Heart left ventricle (tissue), 16 donors: ENCODE measurements around the gene NUDT16. TPM values are rescaled to one million over a fixed set of nuclear protein-coding genes. Genes with fewer than 3 reads are reported as not detected.

ENCODE experiments used
- ATAC-seq, 4 donors: fragments of 200-7000 bp; cut with Tn5 transposase; one replicate each; pipeline ENCODE4 v1.9.1; 2020 to 2022; ENCODE audit warnings: moderate library complexity in 4 of 4, mild to moderate bottlenecking in 3 of 4, moderate number of reproducible peaks in 1 of 4
- DNase-seq, 5 donors: peaks; one replicate each; pipeline ENCODE4 v3.0.0-alpha.2; 2020
- H3K27ac ChIP-seq, 12 donors: fragments of 200-600 bp; sonication (generic) in 4 of 12; one replicate each; pipeline versions ENCODE4 v1.5.0 to v1.8.0; 2016 to 2022; ENCODE audit warnings: mild to moderate bottlenecking in 2 of 12
- H3K27me3 ChIP-seq, 9 donors: fragments of 200-600 bp; sonication (generic) in 2 of 9; one replicate each; pipeline versions ENCODE4 v1.5.1 to v1.8.0; 2016 to 2022; ENCODE audit warnings: mild to moderate bottlenecking in 3 of 9
- H3K36me3 ChIP-seq, 9 donors: fragments of 200-600 bp; sonication (generic) in 2 of 9; one replicate each; pipeline versions ENCODE4 v1.5.0 to v1.8.0; 2018 to 2022; ENCODE audit warnings: mild to moderate bottlenecking in 2 of 9
- H3K4me1 ChIP-seq, 12 donors: fragments of 200-600 bp; sonication (generic) in 4 of 12; one replicate each; pipeline versions ENCODE4 v1.5.0 to v1.8.0; 2016 to 2022; ENCODE audit warnings: mild to moderate bottlenecking in 3 of 12
- H3K4me3 ChIP-seq, 12 donors: fragments of 200-600 bp; sonication (generic) in 4 of 12; one replicate each; pipeline versions ENCODE4 v1.5.0 to v1.8.0; 2017 to 2022; ENCODE audit warnings: mild to moderate bottlenecking in 9 of 12, moderate library complexity in 4 of 12
- H3K9me3 ChIP-seq, 12 donors: fragments of 200-600 bp; sonication (generic) in 4 of 12; one replicate each; pipeline versions ENCODE4 v1.5.0 to v1.8.0; 2016 to 2022; ENCODE audit warnings: mild to moderate bottlenecking in 1 of 12
- POLR2A ChIP-seq, 2 donors: fragments of 450-650 bp; IDR thresholded peaks; one replicate each; pipeline ENCODE4 v1.6.1; 2017; ENCODE audit warnings: antibody characterized with exemption in 2 of 2, mild to moderate bottlenecking in 2 of 2, moderate library complexity in 2 of 2
- WGBS, 4 donors: extraction: QIAGEN DNeasy Blood & Tissue Kit in 2 of 4; methylation state at CpG; one replicate each; pipeline versions ENCODE4 v1.1.5 to v1.1.7; 2013 to 2018; 5-methylcytosine and 5-hydroxymethylcytosine counted together
- intact Hi-C, 10 donors: fragments of 100-400 bp; cut with DNase I; formaldehyde crosslinking; loops; one replicate each; pipeline versions ENCODE4 v1.11.1 to v1.14.2; 2022
- polyA plus RNA-seq, 2 donors: library from polyadenylated mRNA; stranded (reverse); fragments of 200-250 nt; gene quantifications; one replicate each; pipeline ENCODE4 v1.2.3, GENCODE V29; 2013
- total RNA-seq, 9 donors: library from RNA; depleted of rRNA in 2 of 9; stranded (reverse); fragments of >200 nt in 2 of 9; fragmentation: NEBNext Ultra II Directional in 3 of 9; extraction: Animal tissue kit (Norgen Biotek cat#: 25700) in 3 of 9; gene quantifications; one replicate each; pipeline versions ENCODE4 v1.1.0 to v1.2.4, GENCODE V29; 2016 to 2023
- TF ChIP-seq, protein P1 (sequence below), 12 donors: fragments of 200-600 bp; sonication (generic) in 4 of 12; IDR thresholded peaks; one replicate each; pipeline versions ENCODE4 v1.5.0 to v1.8.0; 2018 to 2022; ENCODE audit warnings: antibody characterized with exemption in 12 of 12, mild to moderate bottlenecking in 5 of 12
- donor health status: ischemic (EF 13 %, LVEDD 7.1; RV severe dilation, severe dysfunction).
- donor health status: healthy with polysubstance abuse.
- donor health status: DM: no; HTN: yes; CAD: no.
- donor health status: DM: no; HTN: no; CAD: no.
- donor health status: ischemic (EF 25% LVEDD 6.9; RV normal size, moderate dysfunction).
- donor health status: ischemic (EF 25% LVEDD 5.7; RV mildly dilated, moderate dysfunction).
- donor health status: healthy.
- donor health status: DM: yes; HTN: yes; CAD: no.
- donor health status: ischemic (EF 35%, LVEDD 5.7; RV mildly dilated, moderate dysfunction).
- donor health status: nonischemic (EF 11% LVEDD 7.7; RV severe dilation, severe dysfunction).
- donor health status: DM: yes; HTN: yes; CAD: no.
- donor health status: PGD.
- donor health status: ischemic (EF 29% LVEDD 5.4; RV normal size, mild dysfunction).
- donor health status: nonischemic (EF 23%, LVEDD 6.1; RV moderate dilation, normal function).

The NUDT16 gene
- total and polyA plus RNA-seq, 11 donors: 27.6 to 68.2 (median 33.9) TPM

DNA sequence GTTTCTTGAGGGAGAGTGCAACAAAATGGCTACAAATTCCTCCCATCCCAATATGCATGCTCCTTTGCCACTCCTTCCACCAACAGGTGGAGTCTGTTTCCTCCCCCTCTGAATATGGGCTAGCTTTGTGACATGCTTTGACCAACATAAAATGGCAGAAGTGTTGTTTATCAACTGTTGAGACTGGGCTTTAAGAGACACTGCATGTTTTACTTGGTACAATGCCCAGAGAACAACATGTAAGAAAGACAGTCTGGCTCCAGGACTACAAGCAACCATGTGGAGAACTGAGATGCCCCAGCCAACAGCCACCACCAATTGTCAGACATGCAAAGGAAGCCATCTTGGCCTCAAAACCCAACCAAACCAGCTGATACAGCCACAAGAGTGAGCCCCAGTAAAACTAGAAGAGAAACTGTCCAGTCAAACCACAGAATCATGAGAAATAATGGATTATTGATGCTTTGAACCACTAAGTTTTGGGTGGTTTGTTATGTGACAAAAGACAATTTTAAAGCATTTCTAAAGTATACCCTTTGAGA, 40.5 kb downstream of the NUDT16 start:
- no peaks in the 10 kb centered on the region for H3K9me3 ChIP-seq
- H3K27ac ChIP-seq: no peak overlapping the region

GRCh38 chr3:131427226-131427625, 45.7 kb downstream of the NUDT16 start:
- DNase-seq: no peak
- intact Hi-C loops: no loop called here
- Histone ChIP-seq H3K27me3 (no peaks in the 10 kb centered on the region), H3K4me3 (no peak overlapping the region), H3K4me1 (no peaks in the 10 kb centered on the region), H3K27ac (no peak overlapping the region), H3K9me3 (no peaks in the 10 kb centered on the region), H3K36me3 (no peaks in the 10 kb centered on the region)
- ATAC-seq: no peak
- WGBS, 4 donors: 46 to 53% (median 52%) methylated on average over 2 of the region's 2 CpGs
- TF ChIP-seq, protein P1, sequence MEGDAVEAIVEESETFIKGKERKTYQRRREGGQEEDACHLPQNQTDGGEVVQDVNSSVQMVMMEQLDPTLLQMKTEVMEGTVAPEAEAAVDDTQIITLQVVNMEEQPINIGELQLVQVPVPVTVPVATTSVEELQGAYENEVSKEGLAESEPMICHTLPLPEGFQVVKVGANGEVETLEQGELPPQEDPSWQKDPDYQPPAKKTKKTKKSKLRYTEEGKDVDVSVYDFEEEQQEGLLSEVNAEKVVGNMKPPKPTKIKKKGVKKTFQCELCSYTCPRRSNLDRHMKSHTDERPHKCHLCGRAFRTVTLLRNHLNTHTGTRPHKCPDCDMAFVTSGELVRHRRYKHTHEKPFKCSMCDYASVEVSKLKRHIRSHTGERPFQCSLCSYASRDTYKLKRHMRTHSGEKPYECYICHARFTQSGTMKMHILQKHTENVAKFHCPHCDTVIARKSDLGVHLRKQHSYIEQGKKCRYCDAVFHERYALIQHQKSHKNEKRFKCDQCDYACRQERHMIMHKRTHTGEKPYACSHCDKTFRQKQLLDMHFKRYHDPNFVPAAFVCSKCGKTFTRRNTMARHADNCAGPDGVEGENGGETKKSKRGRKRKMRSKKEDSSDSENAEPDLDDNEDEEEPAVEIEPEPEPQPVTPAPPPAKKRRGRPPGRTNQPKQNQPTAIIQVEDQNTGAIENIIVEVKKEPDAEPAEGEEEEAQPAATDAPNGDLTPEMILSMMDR (IDR thresholded peaks at IDR 0.05): no peak
- TF ChIP-seq POLR2A (IDR thresholded peaks at IDR 0.05): no peak

More for the DNA sequence above, 40.5 kb downstream of the NUDT16 start:
- ATAC-seq (no peak), DNase-seq (no peak)
- TF ChIP-seq, protein P1 (IDR thresholded peaks at IDR 0.05): no peak
- no peak for TF ChIP-seq POLR2A (IDR thresholded peaks at IDR 0.05)
- no peaks in the 10 kb centered on the region for H3K4me1 ChIP-seq
- no peaks in the 10 kb centered on the region for H3K27me3 ChIP-seq
- H3K36me3 ChIP-seq: no peaks in the 10 kb centered on the region
- no peak overlapping the region for H3K4me3 ChIP-seq
- intact Hi-C loops: no loop called here

- H3K27ac ChIP-seq: no peak overlapping the region
- H3K36me3 ChIP-seq: no peaks in the 10 kb centered on the region
- no peak for DNase-seq
- WGBS, 4 donors: 80 to 93% (median 83%) methylated on average over 5 of the region's 5 CpGs
- no peaks in the 10 kb centered on the region for H3K4me1 ChIP-seq
- H3K4me3 ChIP-seq: no peak overlapping the region
- intact Hi-C loops: no loop called here
- no peaks in the 10 kb centered on the region for H3K9me3 ChIP-seq
- TF ChIP-seq, protein P1 (IDR thresholded peaks at IDR 0.05): no peak
- TF ChIP-seq POLR2A (IDR thresholded peaks at IDR 0.05): no peak
- H3K27me3 ChIP-seq: no peaks in the 10 kb centered on the region
- ATAC-seq: no peak
Measured at GRCh38 chr3:131431754-131432153, 50.2 kb downstream of the NUDT16 start.

DNA sequence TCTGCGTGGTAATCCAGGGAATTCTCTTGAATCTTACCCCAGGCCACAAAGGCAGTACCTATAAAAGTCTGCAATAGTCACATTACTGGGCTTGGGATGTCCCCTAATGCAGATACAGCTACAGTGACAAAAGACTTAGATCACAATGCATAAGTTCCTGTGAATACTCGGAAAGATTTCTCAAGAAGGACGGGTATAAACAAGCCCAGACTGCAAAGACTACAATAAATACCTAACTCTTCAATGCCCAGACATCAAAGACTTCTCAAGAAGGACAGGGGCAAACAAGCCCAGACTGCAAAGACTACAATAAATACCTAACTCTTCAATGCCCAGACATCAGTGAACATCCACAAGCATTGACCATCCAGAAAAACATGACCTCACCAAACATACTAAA, 50.9 kb downstream of the NUDT16 start:
- DNase-seq (no peak), ATAC-seq (no peak)
- Histone ChIP-seq H3K36me3 (no peaks in the 10 kb centered on the region), H3K4me1 (no peaks in the 10 kb centered on the region), H3K9me3 (no peaks in the 10 kb centered on the region), H3K27ac (no peak overlapping the region), H3K27me3 (no peaks in the 10 kb centered on the region), H3K4me3 (no peak overlapping the region)
- TF ChIP-seq POLR2A (IDR thresholded peaks at IDR 0.05): no peak
- TF ChIP-seq, protein P1 (IDR thresholded peaks at IDR 0.05): no peak
- intact Hi-C loops: no loop called here
- WGBS, 4 donors: 91 to 95% (median 92%) methylated on average over 3 of the region's 3 CpGs
